ENCODE data around the gene PRR16. TPM values are rescaled to one million over a fixed set of nuclear protein-coding genes. Genes with fewer than 3 reads are reported as not detected.

The PRR16 gene
- total RNA-seq, 2 experiments from 2014 or later = not detected

DNA sequence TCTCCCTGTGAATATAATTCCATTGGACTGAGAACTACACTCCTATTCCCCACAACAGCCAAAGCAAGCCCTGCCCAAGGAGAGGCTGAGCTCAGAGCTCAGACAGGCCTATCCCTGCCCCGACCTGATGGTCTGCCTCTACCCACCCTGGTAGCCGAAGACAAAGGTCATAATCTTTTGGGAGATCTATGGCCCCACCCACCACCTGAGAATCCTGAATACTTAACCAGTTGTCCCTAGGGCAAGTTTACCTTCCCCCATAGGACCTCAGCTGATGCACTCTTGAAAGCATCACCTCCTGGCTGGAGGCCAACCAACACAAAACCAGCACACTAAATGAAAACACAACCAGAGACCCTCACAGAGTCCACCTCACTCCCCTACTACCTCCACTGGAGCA lies 167.5 kb downstream of the PRR16 start:
- ATAC-seq (no peak), DNase-seq (no peak)
- H3K36me3 Mint-ChIP-seq (ENCODE audit: low read depth) = no peaks in the 10 kb centered on the region
- intact Hi-C loops (cut with micrococcal nuclease) = no loop called here
- no peaks in the 10 kb centered on the region for H3K4me1 Mint-ChIP-seq (ENCODE audit: low read depth)
- H3K9me3 Mint-ChIP-seq = peaks cover 6% of the 10 kb centered on the region
- CTCF ChIA-PET = no interaction called here
- POLR2A ChIA-PET = no interaction called here
- H3K4me3 Mint-ChIP-seq = no peak overlapping the region
- H3K27ac Mint-ChIP-seq = no peak overlapping the region
- TF ChIP-seq, protein P1, sequence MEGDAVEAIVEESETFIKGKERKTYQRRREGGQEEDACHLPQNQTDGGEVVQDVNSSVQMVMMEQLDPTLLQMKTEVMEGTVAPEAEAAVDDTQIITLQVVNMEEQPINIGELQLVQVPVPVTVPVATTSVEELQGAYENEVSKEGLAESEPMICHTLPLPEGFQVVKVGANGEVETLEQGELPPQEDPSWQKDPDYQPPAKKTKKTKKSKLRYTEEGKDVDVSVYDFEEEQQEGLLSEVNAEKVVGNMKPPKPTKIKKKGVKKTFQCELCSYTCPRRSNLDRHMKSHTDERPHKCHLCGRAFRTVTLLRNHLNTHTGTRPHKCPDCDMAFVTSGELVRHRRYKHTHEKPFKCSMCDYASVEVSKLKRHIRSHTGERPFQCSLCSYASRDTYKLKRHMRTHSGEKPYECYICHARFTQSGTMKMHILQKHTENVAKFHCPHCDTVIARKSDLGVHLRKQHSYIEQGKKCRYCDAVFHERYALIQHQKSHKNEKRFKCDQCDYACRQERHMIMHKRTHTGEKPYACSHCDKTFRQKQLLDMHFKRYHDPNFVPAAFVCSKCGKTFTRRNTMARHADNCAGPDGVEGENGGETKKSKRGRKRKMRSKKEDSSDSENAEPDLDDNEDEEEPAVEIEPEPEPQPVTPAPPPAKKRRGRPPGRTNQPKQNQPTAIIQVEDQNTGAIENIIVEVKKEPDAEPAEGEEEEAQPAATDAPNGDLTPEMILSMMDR (IDR thresholded peaks at IDR 0.05) = no peak
- no peaks in the 10 kb centered on the region for H3K27me3 Mint-ChIP-seq

DNA sequence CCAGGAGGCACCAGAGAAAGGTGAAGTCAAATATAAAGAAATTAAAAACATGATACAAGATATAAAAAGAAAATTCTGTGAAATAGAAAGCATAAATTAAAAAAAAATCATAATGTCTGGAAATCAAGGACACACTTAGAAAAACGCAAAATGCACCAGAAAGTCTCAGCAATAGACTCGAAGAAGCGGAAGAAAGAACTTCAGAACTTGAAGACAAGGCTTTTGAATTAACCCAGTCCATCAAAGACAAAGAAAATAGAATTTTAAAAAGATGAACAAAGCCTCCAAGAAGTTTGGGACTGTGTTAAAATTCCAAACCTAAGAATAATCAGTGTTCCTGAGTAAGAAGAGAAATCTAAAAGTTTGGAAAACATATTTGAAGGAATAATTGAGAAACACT lies 168.3 kb downstream of the PRR16 start:
- Mint-ChIP-seq H3K4me3 (no peak overlapping the region), H3K36me3 (ENCODE audit: low read depth) (no peaks in the 10 kb centered on the region), H3K4me1 (ENCODE audit: low read depth) (no peaks in the 10 kb centered on the region), H3K9me3 (peaks cover 6% of the 10 kb centered on the region), H3K27me3 (no peaks in the 10 kb centered on the region), H3K27ac (no peak overlapping the region)
- ChIA-PET POLR2A (no interaction called here), CTCF (no interaction called here)
- TF ChIP-seq, protein P1 (IDR thresholded peaks at IDR 0.05) = no peak
- no peak for DNase-seq
- no peak for ATAC-seq
- intact Hi-C loops (cut with micrococcal nuclease) = no loop called here

DNA sequence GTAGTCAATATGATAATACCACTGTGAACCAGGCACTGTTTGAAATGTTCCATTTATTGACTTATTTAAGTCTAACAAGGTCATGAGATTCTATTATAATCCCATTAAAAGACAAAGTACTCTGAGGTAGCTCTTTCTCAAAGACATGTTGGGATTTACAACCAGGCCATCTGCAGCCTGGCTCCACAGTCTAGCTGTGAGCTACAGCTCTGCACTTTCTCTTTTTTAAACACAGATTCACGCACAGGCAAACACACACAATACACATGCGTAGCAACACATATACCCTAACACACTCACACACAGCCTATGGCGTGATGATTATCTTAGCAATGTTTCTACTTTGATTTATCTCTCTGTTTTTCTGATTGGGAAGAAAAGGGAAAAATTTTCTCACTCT lies 174.3 kb downstream of the PRR16 start:
- CTCF ChIA-PET = no interaction called here
- no peak overlapping the region for H3K27ac Mint-ChIP-seq
- no peaks in the 10 kb centered on the region for H3K36me3 Mint-ChIP-seq (ENCODE audit: low read depth)
- no peaks in the 10 kb centered on the region for H3K4me1 Mint-ChIP-seq (ENCODE audit: low read depth)
- intact Hi-C loops (cut with micrococcal nuclease) = no loop called here
- H3K9me3 Mint-ChIP-seq = peaks cover 9% of the 10 kb centered on the region
- DNase-seq (no peak), ATAC-seq (no peak)
- POLR2A ChIA-PET = no interaction called here
- no peak overlapping the region for H3K4me3 Mint-ChIP-seq
- H3K27me3 Mint-ChIP-seq = no peaks in the 10 kb centered on the region
- TF ChIP-seq, protein P1 (IDR thresholded peaks at IDR 0.05) = no peak

DNA sequence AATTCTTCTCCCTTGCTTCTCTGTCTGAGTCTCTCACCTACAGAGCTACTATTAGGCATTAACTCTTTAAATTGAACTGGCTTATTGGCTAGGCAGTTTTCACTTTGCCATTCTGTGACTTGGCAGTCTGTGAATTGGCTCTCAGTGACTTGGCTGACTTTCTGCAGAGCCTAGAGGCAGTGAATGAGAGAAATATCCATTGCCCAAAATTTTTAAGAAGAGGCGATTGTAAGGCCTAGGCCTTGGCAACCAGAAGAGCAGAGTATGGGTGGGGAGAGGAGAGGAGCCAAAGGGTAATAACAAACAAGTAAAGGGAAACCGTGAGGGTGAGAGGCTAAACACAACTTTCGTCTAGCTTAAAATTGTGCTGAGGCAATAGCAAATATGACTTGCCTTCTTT lies 176.7 kb downstream of the PRR16 start:
- intact Hi-C loops (cut with micrococcal nuclease) = no loop called here
- Mint-ChIP-seq H3K4me3 (no peak overlapping the region), H3K27me3 (no peaks in the 10 kb centered on the region), H3K27ac (no peak overlapping the region), H3K9me3 (peaks cover 9% of the 10 kb centered on the region), H3K36me3 (ENCODE audit: low read depth) (no peaks in the 10 kb centered on the region), H3K4me1 (ENCODE audit: low read depth) (no peaks in the 10 kb centered on the region)
- TF ChIP-seq, protein P1 (IDR thresholded peaks at IDR 0.05) = no peak
- CTCF ChIA-PET = interaction anchor here (1.3 kb wide), 1 partner anchor 8 kb away, joined by 3 read pairs; no protein-coding TSS in a partner anchor
- DNase-seq = no peak
- POLR2A ChIA-PET = no interaction called here
- ATAC-seq = no peak

DNA sequence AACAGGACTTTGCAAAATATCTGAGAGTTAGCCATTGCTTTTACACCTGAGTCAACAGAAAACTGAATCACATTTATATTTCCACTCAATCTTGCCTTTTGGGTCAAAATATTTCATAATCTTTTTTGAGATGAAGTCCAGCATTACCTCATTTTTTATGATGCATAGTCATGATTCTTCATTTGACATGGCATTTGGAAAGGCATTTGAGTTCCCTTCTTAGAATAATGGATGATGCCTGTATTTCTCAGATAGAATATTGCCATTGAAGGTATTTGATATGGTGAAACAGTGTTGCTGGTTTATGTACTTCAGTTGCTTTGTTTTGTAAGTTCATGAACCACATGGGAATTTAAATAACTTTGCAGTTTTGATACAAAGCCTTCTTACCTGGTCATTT lies 180.4 kb downstream of the PRR16 start:
- no peak for ATAC-seq
- Mint-ChIP-seq H3K27me3 (no peaks in the 10 kb centered on the region), H3K4me1 (ENCODE audit: low read depth) (no peaks in the 10 kb centered on the region), H3K27ac (no peak overlapping the region), H3K36me3 (ENCODE audit: low read depth) (no peaks in the 10 kb centered on the region), H3K9me3 (peaks cover 2% of the 10 kb centered on the region), H3K4me3 (no peak overlapping the region)
- no peak for DNase-seq
- CTCF ChIA-PET = no interaction called here
- POLR2A ChIA-PET = no interaction called here
- intact Hi-C loops (cut with micrococcal nuclease) = no loop called here
- TF ChIP-seq, protein P1 (IDR thresholded peaks at IDR 0.05) = no peak
